Nucleus accumbens (tissue), 56 donors: ENCODE measurements around the gene KIF24.
"Not testable (repeated sequence)": the region's sequence is repeated elsewhere in the genome, so short reads cannot be mapped to it uniquely, and the experiment has no call there.

Experiments used
- DNase-seq, 56 donors: peaks; one replicate each; lab custom pipeline; 2025; lab: John Stamatoyannopoulos, UW

Gene KIF24

GRCh38 chr9:34328500-34328986, 525 bp downstream of the KIF24 start:
- peak in 1 of 56 donors; percentile 52 for DNase-seq

- no peak for DNase-seq
Measured at GRCh38 chr9:34326690-34327089, 2.4 kb downstream of the KIF24 start.

GRCh38 chr9:34322899-34323591, 6.0 kb downstream of the KIF24 start:
- no peak for DNase-seq

GRCh38 chr9:34321451-34321850, 7.6 kb downstream of the KIF24 start:
- DNase-seq = no peak

GRCh38 chr9:34318163-34318790, 10.8 kb downstream of the KIF24 start:
- DNase-seq = no peak

GRCh38 chr9:34317436-34317835, 11.6 kb downstream of the KIF24 start:
- DNase-seq = no peak

- DNase-seq = no peak
Measured at GRCh38 chr9:34311499-34312185, 17.4 kb downstream of the KIF24 start.

GRCh38 chr9:34310215-34310614, 18.9 kb downstream of the KIF24 start:
- no peak for DNase-seq

GRCh38 chr9:34308316-34308715, 20.8 kb downstream of the KIF24 start:
- not testable (repeated sequence) for DNase-seq

GRCh38 chr9:34301064-34301463, 28.0 kb downstream of the KIF24 start:
- not testable (repeated sequence) for DNase-seq

GRCh38 chr9:34292552-34292951, 36.5 kb downstream of the KIF24 start:
- no peak for DNase-seq

GRCh38 chr9:34291423-34291822, 37.6 kb downstream of the KIF24 start:
- DNase-seq = no peak

GRCh38 chr9:34291023-34291422, 38.0 kb downstream of the KIF24 start:
- DNase-seq = no peak

- no peak for DNase-seq
Measured at GRCh38 chr9:34289159-34289558, 39.9 kb downstream of the KIF24 start.

GRCh38 chr9:34282096-34282495, 47.0 kb downstream of the KIF24 start:
- DNase-seq = no peak

GRCh38 chr9:34279411-34279810, 49.7 kb downstream of the KIF24 start:
- DNase-seq = no peak
